ENCODE results near the gene PSTPIP2. TPM values are rescaled to one million over a fixed set of nuclear protein-coding genes. Genes with fewer than 3 reads are reported as not detected.
A peak's percentile ranks its signal among the peaks of the same experiment; 100 is the strongest.

Gene PSTPIP2
- total and polyA plus RNA-seq, 2 of the 13 experiments (the other 11 are each of a cell fraction or from before 2014, with no cell fraction given), result 0.25 to 0.27 TPM

- Histone ChIP-seq H3K4me1 (ENCODE audit: insufficient read depth, low read length) (peaks cover 7% of the 10 kb centered on the region), H4K20me1 (ENCODE audit: insufficient read depth, low read length) (no peaks in the 10 kb centered on the region), H3K4me3 (replicated peaks in 1 of 3; ENCODE audit: insufficient read depth in 1 of 3, low read depth in 2 of 3, low read length in 3 of 3) (no peak overlapping the region), H3K27ac (ENCODE audit: extremely low read length, insufficient read depth, low read length) (no peak overlapping the region), H2AFZ (ENCODE audit: low read length) (no peak overlapping the region), H3K4me2 (ENCODE audit: low read depth, low read length) (no peak overlapping the region), H3K36me3 (replicated peaks in 1 of 2; ENCODE audit: control insufficient read depth in 1 of 2, insufficient read depth in 2 of 2, low read length in 2 of 2) (no peaks in the 10 kb centered on the region), H3K79me2 (ENCODE audit: insufficient read depth, low read length) (no peaks in the 10 kb centered on the region), H3K9me3 (ENCODE audit: low read length) (no peaks in the 10 kb centered on the region), H3K27me3 (ENCODE audit: control insufficient read depth in 1 of 2, insufficient read depth in 2 of 2, low read length in 2 of 2) (peaks cover 1 to 32% of the 10 kb centered on the region in 2 experiments; a peak in 3 of 5 replicates), H3K9ac (ENCODE audit: insufficient read depth, low read depth, low read length) (no peak overlapping the region)
- intact Hi-C loops (cut with micrococcal nuclease; ENCODE audit: unreplicated experiment) (no loop called here), in situ Hi-C loops (cut with HindIII; ENCODE audit: extremely low pct_ligation_motif_present, low pct_unique_long_range_greater_than_20kb) (no loop called here)
- FAIRE-seq (no peak), DNase-seq (ENCODE audit: low spot score) (no peak), ATAC-seq (0 out of 3 replicates have a peak, but pooled peaks have one; percentile 23)
- ChIA-PET CTCF (ENCODE audit: low intra/inter-chr PET ratio, low total read pairs) (no interaction called here), POLR2A (no interaction called here)
- BruUV-seq (replicated peaks), result no TSS peak
- TF ChIP-seq ZZZ3 (CRISPR knock-in tag; IDR thresholded peaks at IDR 0.05; ENCODE audit: borderline replicate concordance), result no peak
- no peak for TF ChIP-seq ZNF337 (CRISPR knock-in tag; IDR thresholded peaks at IDR 0.05; ENCODE audit: borderline replicate concordance, low read depth)
- TF ChIP-seq ZNF446 (CRISPR knock-in tag; IDR thresholded peaks at IDR 0.05), result no peak
- no peak for TF ChIP-seq JUNB (CRISPR knock-in tag; IDR thresholded peaks at IDR 0.05; ENCODE audit: borderline replicate concordance)
- TF ChIP-seq SRSF4 (IDR thresholded peaks at IDR 0.05; ENCODE audit: low read depth, low read length, poor library complexity, severe bottlenecking), result no peak
- TF ChIP-seq PRDM4 (CRISPR knock-in tag; IDR thresholded peaks at IDR 0.05; ENCODE audit: borderline replicate concordance), result no peak
- WGBS (ENCODE audit: low lambda C conversion rate), result 76% methylated on average over 2 of the region's 2 CpGs
Observed at GRCh38 chr18:46046688-46047087, 25.4 kb downstream of the PSTPIP2 start.

Data from HepG2 (cell line).